HFF-Myc (cell line): Measurements from ENCODE around the gene CDON.
A peak's percentile ranks its signal among the peaks of the same experiment; 100 is the strongest.

Experiments used
- DNase-seq: peaks from one replicate; pipeline ENCODE4 v3.0.0-alpha.2; 2011; ENCODE audit warnings: low read depth; ENCODE audit errors: extremely low read depth
- H3K4me3 ChIP-seq: replicated peaks from 2 replicates; pipeline ENCODE4 v1.5.1; 2011; ENCODE audit warnings: low read depth, mild to moderate bottlenecking, control low read depth, low read length
- TF ChIP-seq, protein P1 (sequence below): IDR thresholded peaks from 2 replicates; pipeline ENCODE4 v1.5.1; 2012; ENCODE audit warnings: mild to moderate bottlenecking, low read depth, low read length, control low read depth; ENCODE audit errors: missing control alignments

CDON gene

DNA sequence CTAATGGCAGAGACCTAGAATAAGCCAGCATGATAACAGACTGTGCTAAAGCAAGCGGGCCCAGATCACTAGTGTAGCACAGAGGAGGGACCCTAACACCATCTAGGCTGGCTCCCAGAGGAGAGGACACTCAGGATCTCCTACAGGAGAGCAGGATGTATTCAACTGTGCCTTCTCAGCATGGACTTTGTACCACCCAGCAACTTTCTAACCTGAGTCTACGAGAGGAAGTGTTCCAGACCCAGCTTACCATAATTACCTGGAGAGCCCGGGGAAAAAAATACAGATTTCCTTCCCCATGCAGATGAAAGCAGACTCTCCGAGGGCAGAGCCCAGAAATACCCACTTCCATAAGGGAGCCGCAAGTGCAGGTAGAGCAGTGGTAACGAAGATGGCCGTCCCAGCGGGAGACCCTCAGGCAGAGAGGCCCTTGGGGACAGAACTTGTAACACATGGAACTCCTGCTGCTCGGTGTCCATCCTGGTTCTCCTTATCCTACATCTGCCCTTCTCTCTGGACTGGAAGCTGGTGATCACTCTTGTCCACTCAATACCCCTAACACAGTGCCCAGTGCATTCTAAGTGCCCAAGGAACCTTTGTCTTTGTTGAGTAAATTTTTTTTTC is 138.2 kb downstream of the CDON start:
- no peak overlapping the region for H3K4me3 ChIP-seq
- TF ChIP-seq, protein P1, sequence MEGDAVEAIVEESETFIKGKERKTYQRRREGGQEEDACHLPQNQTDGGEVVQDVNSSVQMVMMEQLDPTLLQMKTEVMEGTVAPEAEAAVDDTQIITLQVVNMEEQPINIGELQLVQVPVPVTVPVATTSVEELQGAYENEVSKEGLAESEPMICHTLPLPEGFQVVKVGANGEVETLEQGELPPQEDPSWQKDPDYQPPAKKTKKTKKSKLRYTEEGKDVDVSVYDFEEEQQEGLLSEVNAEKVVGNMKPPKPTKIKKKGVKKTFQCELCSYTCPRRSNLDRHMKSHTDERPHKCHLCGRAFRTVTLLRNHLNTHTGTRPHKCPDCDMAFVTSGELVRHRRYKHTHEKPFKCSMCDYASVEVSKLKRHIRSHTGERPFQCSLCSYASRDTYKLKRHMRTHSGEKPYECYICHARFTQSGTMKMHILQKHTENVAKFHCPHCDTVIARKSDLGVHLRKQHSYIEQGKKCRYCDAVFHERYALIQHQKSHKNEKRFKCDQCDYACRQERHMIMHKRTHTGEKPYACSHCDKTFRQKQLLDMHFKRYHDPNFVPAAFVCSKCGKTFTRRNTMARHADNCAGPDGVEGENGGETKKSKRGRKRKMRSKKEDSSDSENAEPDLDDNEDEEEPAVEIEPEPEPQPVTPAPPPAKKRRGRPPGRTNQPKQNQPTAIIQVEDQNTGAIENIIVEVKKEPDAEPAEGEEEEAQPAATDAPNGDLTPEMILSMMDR = no peak
- DNase-seq = no peak

DNA sequence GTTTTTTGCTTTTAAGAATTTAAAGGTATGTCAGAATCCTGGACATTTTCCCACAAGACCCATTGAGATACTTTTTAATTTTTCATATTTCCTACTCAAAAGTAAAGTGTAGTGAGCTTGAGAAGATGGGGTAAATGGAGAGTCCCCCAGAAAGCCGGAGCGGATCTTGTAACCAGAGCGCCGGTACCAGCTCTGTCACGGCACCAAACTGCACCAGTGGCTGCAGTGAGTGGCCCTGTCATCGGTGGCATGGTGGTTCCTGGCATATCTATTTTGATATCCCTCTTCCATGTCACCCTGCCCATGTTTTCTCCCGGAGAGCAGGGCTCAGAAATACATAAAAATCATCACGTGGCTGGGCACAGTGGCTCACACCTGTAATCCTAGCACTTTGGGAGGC is 139.0 kb downstream of the CDON start:
- no peak overlapping the region for H3K4me3 ChIP-seq
- TF ChIP-seq, protein P1 = no peak
- DNase-seq = no peak

DNA sequence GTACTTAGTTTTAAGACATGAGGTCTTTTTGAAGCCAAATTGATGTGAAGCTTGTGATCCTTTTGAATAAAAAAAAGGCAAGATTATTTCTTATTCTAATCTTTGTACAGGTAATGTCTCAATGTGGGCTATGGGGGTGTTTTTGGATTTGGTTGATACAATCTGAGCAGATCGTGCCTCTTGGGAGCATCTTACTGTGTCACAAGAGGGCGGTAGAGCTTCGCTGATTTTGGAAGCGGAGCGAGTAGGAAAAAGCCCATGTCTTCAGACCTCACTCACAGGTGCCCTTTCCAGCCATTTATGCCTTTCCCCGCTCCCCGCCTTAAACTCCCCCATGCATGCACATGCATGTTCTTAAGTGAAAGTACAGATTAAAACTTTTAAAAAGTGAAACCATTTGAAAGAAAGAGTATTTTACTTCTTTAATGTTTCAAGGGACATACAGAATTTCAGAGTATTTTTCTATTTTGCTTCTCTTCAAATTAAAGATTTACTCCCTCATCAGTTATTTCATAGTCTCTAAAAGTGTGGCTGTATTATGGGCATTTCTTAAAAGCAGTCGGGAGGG is 139.6 kb downstream of the CDON start:
- DNase-seq = peak; percentile 36
- TF ChIP-seq, protein P1 = peak; percentile 88
- H3K4me3 ChIP-seq = no peak overlapping the region

DNA sequence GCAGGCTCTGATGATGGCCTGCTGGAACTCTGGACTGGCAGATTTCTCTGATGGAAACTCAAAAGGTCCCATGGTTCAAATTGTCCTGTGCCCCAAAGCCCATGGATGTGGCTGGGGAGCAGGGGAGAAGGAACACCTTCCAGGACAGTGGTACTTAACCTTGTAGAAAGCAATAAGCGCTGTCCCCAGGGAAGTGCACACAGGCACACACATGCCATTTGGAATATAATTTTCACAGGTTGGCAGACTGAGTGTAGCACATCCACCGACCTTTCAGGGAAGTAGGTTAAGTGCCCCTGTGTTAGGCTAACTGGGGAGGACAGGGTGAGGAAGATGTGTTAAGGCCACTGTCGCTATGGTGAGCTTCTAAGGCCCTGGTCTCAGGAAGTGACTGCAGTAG is 140.5 kb downstream of the CDON start:
- H3K4me3 ChIP-seq = no peak overlapping the region
- TF ChIP-seq, protein P1 = no peak
- no peak for DNase-seq

DNA sequence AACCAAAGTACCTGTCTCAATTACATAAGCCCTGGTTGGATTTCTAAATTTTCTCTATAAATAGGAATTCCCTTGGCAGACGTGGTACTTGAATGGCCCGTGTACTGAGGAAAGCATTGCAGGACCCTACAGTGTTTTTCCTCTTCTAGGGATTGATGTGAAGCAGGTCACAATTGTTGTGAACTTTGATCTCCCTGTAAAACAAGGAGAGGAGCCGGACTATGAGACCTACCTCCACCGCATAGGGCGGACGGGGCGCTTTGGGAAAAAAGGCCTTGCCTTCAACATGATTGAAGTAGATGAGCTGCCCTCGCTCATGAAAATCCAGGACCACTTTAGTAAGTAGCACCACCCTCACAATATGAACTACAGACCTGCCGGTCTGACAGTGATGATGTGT is 141.6 kb downstream of the CDON start:
- no peak overlapping the region for H3K4me3 ChIP-seq
- DNase-seq = no peak
- TF ChIP-seq, protein P1 = no peak

DNA sequence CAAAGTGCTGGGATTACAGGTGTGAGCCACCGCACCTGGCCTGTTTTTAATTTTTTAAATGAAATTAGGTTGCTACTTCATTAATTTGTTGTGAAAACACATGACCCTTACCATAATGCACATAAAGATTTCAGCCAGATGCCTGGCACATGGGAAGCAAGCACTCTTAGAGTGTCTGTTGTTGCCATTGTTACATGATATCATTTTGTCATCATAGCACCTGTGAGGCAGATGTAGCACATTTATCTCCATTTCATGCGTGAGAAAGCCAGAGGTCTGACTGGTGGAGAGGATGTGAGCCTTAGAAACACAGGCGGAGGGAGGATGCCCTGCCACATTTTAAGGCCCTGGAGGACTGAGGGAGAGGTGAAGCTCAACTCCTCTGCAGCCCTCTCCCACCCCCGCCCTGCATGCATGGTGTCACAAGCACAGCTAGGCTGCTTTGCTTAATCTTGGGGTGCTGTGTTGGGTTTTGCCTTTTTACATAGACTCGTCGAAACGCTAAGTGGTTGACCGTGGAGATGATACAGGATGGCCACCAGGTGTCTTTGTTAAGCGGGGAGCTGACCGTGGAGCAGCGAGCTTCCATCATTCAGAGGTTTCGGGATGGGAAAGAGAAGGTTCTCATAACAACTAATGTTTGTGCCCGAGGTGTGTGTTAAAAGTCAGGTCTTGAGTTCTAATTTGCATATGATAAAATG is 144.4 kb downstream of the CDON start:
- peak; percentile 82 for DNase-seq
- TF ChIP-seq, protein P1 = peak; percentile 22
- no peak overlapping the region for H3K4me3 ChIP-seq
